Astrocyte (in vitro differentiated cells and primary cell): ENCODE measurements around the gene DERA. TPM values are rescaled to one million over a fixed set of nuclear protein-coding genes. Genes with fewer than 3 reads are reported as not detected.

Source experiments
- DNase-seq: peaks from one replicate; pipeline ENCODE4 v3.0.0-alpha.2; 2010; ENCODE audit warnings: low read depth
- FAIRE-seq: peaks from 2 replicates; lab custom pipeline; 2011; peaks lifted over from hg19 to GRCh38; lab: Jason Lieb, UNC
- H2AFZ ChIP-seq: 2 replicates; pipeline ENCODE4 v1.6.0; 2012; ENCODE audit warnings: low read depth, low read length, inconsistent platforms
- H3K27ac ChIP-seq: 2 replicates; pipeline ENCODE4 v1.5.1; 2011; ENCODE audit warnings: low read depth, low read length, inconsistent platforms
- H3K27me3 ChIP-seq: 2 replicates; pipeline ENCODE4 v1.6.0; 2011; ENCODE audit warnings: low read length, inconsistent platforms; ENCODE audit not compliant: insufficient read depth
- H3K36me3 ChIP-seq: 2 replicates; pipeline ENCODE4 v1.5.1; 2011; ENCODE audit warnings: low read length, inconsistent platforms; ENCODE audit not compliant: insufficient read depth
- H3K4me1 ChIP-seq: 2 replicates; pipeline ENCODE4 v1.5.1; 2011; ENCODE audit warnings: low read length, inconsistent platforms; ENCODE audit not compliant: insufficient read depth
- H3K4me2 ChIP-seq: 2 replicates; pipeline ENCODE4 v1.6.0; 2012; ENCODE audit warnings: low read length, inconsistent platforms
- H3K4me3 ChIP-seq: 2 replicates; pipeline ENCODE4 v1.5.1; 2011; ENCODE audit warnings: low read depth, mild to moderate bottlenecking, low read length, inconsistent platforms; ENCODE audit not compliant: insufficient read depth
- H3K79me2 ChIP-seq: 2 replicates; pipeline ENCODE4 v1.6.0; 2012; ENCODE audit warnings: mild to moderate bottlenecking, low read length, inconsistent platforms; ENCODE audit not compliant: insufficient read depth
- H3K9ac ChIP-seq: 2 replicates; pipeline ENCODE4 v1.6.0; 2012; ENCODE audit warnings: mild to moderate bottlenecking, low read length, inconsistent platforms
- H3K9me3 ChIP-seq: 2 replicates; pipeline ENCODE4 v1.5.1; 2012; ENCODE audit warnings: low read depth, mild to moderate bottlenecking, low read length, inconsistent platforms; ENCODE audit not compliant: insufficient read depth
- H4K20me1 ChIP-seq: 2 replicates; pipeline ENCODE4 v1.6.0; 2012; ENCODE audit warnings: low read length, inconsistent platforms; ENCODE audit not compliant: insufficient read depth
- H3K27ac Mint-ChIP-seq: one replicate; pipeline ENCODE4 v1.8.0; 2021; ENCODE audit warnings: mild to moderate bottlenecking, mixed read lengths; ENCODE audit not compliant: unreplicated experiment
- H3K27me3 Mint-ChIP-seq: one replicate; pipeline ENCODE4 v1.8.0; 2021; ENCODE audit warnings: low read depth, mixed read lengths; ENCODE audit not compliant: unreplicated experiment
- H3K36me3 Mint-ChIP-seq: one replicate; pipeline ENCODE4 v1.8.0; 2021; ENCODE audit warnings: low read depth, mixed read lengths; ENCODE audit not compliant: unreplicated experiment
- H3K4me1 Mint-ChIP-seq: one replicate; pipeline ENCODE4 v1.8.0; 2021; ENCODE audit warnings: low read depth, mixed read lengths; ENCODE audit not compliant: unreplicated experiment
- H3K4me3 Mint-ChIP-seq: one replicate; pipeline ENCODE4 v1.8.0; 2021; ENCODE audit warnings: mild to moderate bottlenecking, moderate library complexity, mixed read lengths; ENCODE audit not compliant: unreplicated experiment
- H3K9me3 Mint-ChIP-seq: one replicate; pipeline ENCODE4 v1.8.0; 2021; ENCODE audit warnings: mild to moderate bottlenecking, mixed read lengths; ENCODE audit not compliant: unreplicated experiment
- EZH2 ChIP-seq: IDR thresholded peaks from 2 replicates; pipeline ENCODE4 v1.6.1; 2012; ENCODE audit warnings: mild to moderate bottlenecking, low read length, inconsistent platforms; ENCODE audit not compliant: insufficient read depth
- total RNA-seq: library from RNA; stranded (reverse); gene quantifications from 2 replicates; pipeline ENCODE4 v1.2.1, GENCODE V29; 2021
- TF ChIP-seq, protein P1 (sequence below): IDR thresholded peaks from 2 replicates; pipeline ENCODE4 v1.5.1; 2011; ENCODE audit warnings: low read depth, mild to moderate bottlenecking, inconsistent platforms, low read length, moderate library complexity; ENCODE audit not compliant: insufficient read depth

DERA gene
- total RNA-seq, 1 donor from 2014 or later, result 40.1 TPM

DNA sequence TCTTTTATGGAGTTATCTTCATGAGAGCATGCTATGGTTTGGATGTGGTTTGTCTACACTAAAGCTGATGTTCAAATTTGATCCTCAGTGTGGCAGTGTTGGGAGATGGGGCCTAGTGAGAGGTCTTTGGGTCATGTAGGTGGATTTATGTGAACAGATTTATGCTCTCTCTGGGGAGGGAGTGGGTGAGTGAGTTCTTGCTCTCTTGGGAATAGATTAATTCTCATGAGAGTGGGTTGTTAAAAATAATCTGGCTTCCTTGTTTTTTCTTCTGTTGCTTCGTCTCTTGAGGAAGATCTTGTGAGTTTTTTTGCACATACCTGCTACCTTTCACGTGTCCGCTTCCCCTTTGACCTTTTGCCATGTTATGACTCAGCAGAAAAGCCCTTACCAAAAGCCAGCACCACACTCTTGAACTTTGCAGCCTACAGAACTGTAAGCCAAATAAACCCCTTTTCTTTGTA, 20.5 kb downstream of the DERA start:
- H3K79me2 ChIP-seq, result peaks cover 31% of the 10 kb centered on the region
- Mint-ChIP-seq H3K9me3 (no peaks in the 10 kb centered on the region), H3K4me3 (no peak overlapping the region), H3K27me3 (no peaks in the 10 kb centered on the region), H3K36me3 (peaks cover 2% of the 10 kb centered on the region), H3K27ac (peak overlapping the region; percentile 84), H3K4me1 (peaks cover 55% of the 10 kb centered on the region)
- no peaks in the 10 kb centered on the region for H3K9me3 ChIP-seq
- H4K20me1 ChIP-seq, result no peaks in the 10 kb centered on the region
- no peak for TF ChIP-seq EZH2
- TF ChIP-seq, protein P1, sequence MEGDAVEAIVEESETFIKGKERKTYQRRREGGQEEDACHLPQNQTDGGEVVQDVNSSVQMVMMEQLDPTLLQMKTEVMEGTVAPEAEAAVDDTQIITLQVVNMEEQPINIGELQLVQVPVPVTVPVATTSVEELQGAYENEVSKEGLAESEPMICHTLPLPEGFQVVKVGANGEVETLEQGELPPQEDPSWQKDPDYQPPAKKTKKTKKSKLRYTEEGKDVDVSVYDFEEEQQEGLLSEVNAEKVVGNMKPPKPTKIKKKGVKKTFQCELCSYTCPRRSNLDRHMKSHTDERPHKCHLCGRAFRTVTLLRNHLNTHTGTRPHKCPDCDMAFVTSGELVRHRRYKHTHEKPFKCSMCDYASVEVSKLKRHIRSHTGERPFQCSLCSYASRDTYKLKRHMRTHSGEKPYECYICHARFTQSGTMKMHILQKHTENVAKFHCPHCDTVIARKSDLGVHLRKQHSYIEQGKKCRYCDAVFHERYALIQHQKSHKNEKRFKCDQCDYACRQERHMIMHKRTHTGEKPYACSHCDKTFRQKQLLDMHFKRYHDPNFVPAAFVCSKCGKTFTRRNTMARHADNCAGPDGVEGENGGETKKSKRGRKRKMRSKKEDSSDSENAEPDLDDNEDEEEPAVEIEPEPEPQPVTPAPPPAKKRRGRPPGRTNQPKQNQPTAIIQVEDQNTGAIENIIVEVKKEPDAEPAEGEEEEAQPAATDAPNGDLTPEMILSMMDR, result no peak
- H3K27me3 ChIP-seq, result no peaks in the 10 kb centered on the region
- no peak overlapping the region for H3K4me2 ChIP-seq
- DNase-seq, result no peak
- FAIRE-seq, result peak; percentile 37
- peaks cover 21% of the 10 kb centered on the region for H3K4me1 ChIP-seq
- H3K9ac ChIP-seq, result no peak overlapping the region
- no peak overlapping the region for H3K27ac ChIP-seq
- H3K36me3 ChIP-seq, result no peaks in the 10 kb centered on the region
- no peak overlapping the region for H2AFZ ChIP-seq
- H3K4me3 ChIP-seq, result no peak overlapping the region

DNA sequence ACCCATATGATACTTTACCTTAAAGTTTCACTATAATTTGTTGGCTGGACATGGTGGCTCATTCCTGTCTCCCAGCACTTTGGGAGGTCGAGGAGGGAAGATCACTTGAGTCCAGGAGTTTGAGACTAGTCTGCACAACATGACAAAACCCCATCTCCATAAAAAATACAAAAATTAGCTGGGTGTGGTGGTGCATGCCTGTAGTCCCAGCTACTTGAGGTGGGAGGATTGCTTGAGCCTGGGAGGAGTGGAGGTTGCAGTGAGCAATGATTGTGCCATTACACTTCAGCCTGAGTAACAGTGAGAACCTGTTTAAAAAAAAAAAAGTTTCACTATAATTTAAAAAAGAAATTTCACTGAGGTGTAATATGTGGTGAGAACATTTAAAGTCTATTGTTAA, 21.2 kb downstream of the DERA start:
- no peak for FAIRE-seq
- H3K9me3 ChIP-seq, result no peaks in the 10 kb centered on the region
- H3K27ac ChIP-seq, result no peak overlapping the region
- no peaks in the 10 kb centered on the region for H4K20me1 ChIP-seq
- no peaks in the 10 kb centered on the region for H3K36me3 ChIP-seq
- H3K27me3 Mint-ChIP-seq, result no peaks in the 10 kb centered on the region
- peaks cover 35% of the 10 kb centered on the region for H3K79me2 ChIP-seq
- H3K4me2 ChIP-seq, result no peak overlapping the region
- H3K4me3 ChIP-seq, result no peak overlapping the region
- no peaks in the 10 kb centered on the region for H3K9me3 Mint-ChIP-seq
- no peak overlapping the region for H3K4me3 Mint-ChIP-seq
- peaks cover 49% of the 10 kb centered on the region for H3K4me1 Mint-ChIP-seq
- H2AFZ ChIP-seq, result no peak overlapping the region
- peaks cover 21% of the 10 kb centered on the region for H3K4me1 ChIP-seq
- no peak overlapping the region for H3K27ac Mint-ChIP-seq
- H3K36me3 Mint-ChIP-seq, result peaks cover 2% of the 10 kb centered on the region
- H3K9ac ChIP-seq, result no peak overlapping the region
- no peak for DNase-seq
- TF ChIP-seq, protein P1, result no peak
- TF ChIP-seq EZH2, result no peak
- no peaks in the 10 kb centered on the region for H3K27me3 ChIP-seq

DNA sequence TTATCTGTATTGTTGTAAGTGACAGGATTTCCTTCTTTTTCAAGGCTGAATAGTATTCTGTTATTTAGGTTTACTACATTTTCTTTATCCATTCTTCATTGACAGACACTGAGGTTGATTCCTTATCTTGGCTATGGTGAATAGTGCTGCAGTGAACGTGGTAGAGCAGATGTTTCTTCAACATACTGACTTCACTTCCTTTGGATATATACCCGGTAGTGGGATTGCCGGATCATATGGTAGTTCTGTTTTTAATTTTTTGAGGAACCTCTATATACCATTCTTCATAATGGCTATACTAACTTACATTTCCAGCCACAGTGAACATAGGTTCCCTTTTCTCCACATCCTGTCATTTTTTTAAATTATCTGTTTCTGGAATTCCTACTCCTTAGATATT, 21.8 kb downstream of the DERA start:
- Mint-ChIP-seq H3K36me3 (peaks cover 2% of the 10 kb centered on the region), H3K27ac (no peak overlapping the region), H3K4me3 (no peak overlapping the region), H3K27me3 (no peaks in the 10 kb centered on the region), H3K9me3 (no peaks in the 10 kb centered on the region), H3K4me1 (peaks cover 44% of the 10 kb centered on the region)
- Histone ChIP-seq H3K4me3 (no peak overlapping the region), H3K27me3 (no peaks in the 10 kb centered on the region), H3K36me3 (no peaks in the 10 kb centered on the region), H3K9me3 (no peaks in the 10 kb centered on the region), H3K4me2 (no peak overlapping the region), H3K9ac (no peak overlapping the region), H4K20me1 (no peaks in the 10 kb centered on the region), H3K79me2 (peaks cover 37% of the 10 kb centered on the region), H2AFZ (no peak overlapping the region), H3K27ac (no peak overlapping the region), H3K4me1 (peaks cover 14% of the 10 kb centered on the region)
- no peak for FAIRE-seq
- TF ChIP-seq EZH2, result no peak
- TF ChIP-seq, protein P1, result no peak
- DNase-seq, result no peak
